HPDE6-E6E7 (cell line): Measurements from ENCODE around the gene KSR1.
"Not testable (repeated sequence)": the region's sequence is repeated elsewhere in the genome, so short reads cannot be mapped to it uniquely, and the experiment has no call there.

Source experiments
- DNase-seq: peaks from one replicate; pipeline ENCODE4 v3.0.0; 2011; ENCODE audit warnings: missing footprints; ENCODE audit errors: extremely low spot score

Gene KSR1

DNA sequence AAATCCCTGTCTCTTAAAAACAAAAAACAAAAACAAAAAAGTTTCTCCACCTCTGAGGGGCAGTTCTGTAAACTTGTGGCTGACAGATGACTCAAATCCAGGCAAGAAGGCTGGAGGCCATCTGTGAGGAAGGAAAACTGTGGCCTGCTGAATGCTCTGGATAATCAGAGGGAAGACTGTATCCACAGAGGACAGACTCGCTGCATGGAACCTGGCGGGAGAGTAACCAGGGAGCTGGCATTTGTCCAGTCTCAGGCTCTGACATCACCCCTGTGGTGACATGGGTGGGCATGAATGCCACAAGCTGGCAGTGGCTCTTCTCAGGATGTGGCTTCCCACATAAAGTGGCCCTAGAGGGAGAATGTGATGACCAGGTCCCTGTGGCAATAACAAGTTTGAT lies 2.8 kb upstream of the KSR1 start:
- DNase-seq: no peak

GRCh38 chr17:27454089-27454488 lies 2.2 kb upstream of the KSR1 start:
- no peak for DNase-seq

- no peak for DNase-seq
These were observed 873 bp upstream of the KSR1 start for GRCh38 chr17:27455236-27455913.

DNA sequence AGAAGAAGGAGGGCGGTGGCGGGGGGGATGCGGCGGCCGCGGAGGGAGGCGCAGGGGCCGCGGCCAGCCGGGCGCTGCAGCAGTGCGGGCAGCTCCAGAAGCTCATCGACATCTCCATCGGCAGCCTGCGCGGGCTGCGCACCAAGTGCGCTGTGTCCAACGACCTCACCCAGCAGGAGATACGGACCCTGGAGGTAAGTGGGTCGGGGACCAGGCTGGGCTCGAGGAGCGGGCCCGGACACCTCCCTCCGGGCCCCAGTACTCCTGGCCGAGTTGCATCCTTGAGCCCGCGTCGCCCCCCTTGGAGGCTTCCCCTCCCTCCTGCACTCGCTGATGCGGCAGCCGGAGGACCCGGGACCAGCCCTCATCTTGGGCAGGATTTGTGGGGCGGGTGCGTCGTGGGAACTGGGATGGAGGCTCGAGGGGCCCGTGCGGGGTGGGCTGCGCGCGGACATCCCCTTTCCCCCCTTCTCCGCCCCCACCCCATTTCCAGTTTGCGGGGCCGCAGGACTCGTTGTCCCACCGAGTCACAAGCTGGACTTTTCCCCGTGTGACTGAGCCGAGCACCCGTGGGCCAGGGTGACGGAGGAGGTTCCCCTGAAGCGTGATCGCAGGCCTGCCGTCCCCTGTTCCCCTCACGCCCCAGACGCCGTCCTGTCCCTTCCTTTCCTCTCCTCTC lies 572 bp downstream of the KSR1 start:
- DNase-seq: no peak

DNA sequence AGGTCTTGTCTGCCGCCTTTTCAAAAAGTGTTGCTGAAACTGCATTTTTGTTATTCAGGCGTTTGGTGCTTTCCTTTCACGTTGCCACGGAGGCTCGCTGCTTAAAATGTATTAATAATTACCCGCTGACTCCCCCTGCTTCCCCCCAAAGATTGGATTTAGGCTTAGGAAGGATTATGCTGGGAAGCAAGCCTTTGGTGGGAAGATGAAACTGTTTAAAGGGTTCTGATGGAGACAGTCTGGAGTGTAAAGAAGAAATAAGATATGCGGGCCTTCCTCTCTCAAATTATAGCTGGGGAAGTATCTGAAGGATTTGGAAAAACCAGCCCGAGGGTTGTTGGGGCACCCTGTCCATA lies 1.1 kb downstream of the KSR1 start:
- DNase-seq: no peak

GRCh38 chr17:27457731-27458523 lies 1.7 kb downstream of the KSR1 start:
- no peak for DNase-seq

- no peak for DNase-seq
These were observed 2.3 kb downstream of the KSR1 start for GRCh38 chr17:27458524-27458908.

- DNase-seq: no peak
These were observed 3.2 kb downstream of the KSR1 start for GRCh38 chr17:27459433-27459832.

DNA sequence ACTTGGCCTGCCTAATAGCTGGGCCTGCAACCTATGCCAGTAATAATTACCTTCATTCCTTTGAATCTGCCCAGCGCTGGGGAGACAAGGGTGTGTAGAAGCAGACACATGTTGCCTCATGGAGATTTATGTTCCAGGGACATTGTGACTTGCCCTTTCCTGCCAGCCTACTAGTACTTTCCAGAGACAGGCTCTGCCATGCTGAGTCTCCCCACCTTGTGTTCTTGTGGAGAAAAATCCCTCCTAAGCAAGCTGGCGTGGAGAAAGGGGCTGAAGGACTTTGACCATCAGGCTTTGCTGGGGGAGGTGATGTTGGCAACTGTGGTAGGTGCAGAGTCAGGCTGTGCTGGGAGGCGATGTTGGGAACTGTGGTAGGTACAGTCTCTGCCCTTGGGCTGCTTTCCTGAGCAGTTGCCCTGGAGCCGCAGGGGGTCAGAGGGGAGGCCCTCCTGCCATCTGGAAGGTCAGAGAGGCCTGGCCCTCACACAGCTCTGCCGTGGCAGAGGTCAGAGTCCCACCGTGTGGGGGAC lies 4.0 kb downstream of the KSR1 start:
- DNase-seq: no peak

GRCh38 chr17:27461192-27461859 lies 5.1 kb downstream of the KSR1 start:
- DNase-seq: no peak

- DNase-seq: no peak
These were observed 5.9 kb downstream of the KSR1 start for GRCh38 chr17:27462149-27462548.

DNA sequence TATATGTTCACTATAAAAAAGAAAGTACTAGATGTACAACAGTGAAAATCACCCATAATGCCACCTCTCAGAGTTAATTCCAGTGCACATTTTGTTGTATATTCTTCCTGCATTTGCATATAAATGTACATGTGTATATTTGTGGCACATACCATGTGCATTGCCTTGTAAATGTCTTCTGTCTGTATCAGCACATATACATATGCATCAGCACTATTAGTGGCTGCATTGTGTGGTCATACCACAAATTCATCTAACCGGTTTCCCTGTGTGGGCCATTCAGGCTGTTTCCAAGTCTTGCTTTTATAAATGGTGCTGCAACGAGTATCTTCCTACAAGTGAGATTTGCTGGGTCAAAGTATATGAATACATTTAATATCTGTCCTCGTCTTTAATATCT lies 6.5 kb downstream of the KSR1 start:
- DNase-seq: no peak

- DNase-seq: no peak
These were observed 7.0 kb downstream of the KSR1 start for GRCh38 chr17:27463235-27463677.

DNA sequence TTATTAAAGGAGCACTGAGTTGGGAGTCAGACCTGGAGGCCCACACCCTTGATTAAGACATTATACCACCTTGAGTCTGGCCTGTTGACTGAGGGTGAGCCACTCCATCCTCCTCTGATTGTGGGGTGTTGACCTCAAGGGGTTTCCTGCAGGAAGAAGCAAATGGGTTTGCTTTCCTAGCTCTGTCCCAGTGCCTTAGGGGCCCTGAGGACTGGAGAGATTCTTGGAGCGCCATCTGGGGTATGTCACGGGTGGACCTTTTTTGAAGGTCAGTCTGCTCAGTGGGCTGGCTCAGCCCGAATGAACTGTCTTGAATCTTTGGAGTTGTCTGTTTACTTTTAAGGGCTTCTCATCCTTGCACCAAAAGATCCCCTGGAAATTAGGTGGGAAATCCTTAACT lies 7.8 kb downstream of the KSR1 start:
- DNase-seq: not testable (repeated sequence)

GRCh38 chr17:27464431-27464830 lies 8.2 kb downstream of the KSR1 start:
- DNase-seq: no peak

DNA sequence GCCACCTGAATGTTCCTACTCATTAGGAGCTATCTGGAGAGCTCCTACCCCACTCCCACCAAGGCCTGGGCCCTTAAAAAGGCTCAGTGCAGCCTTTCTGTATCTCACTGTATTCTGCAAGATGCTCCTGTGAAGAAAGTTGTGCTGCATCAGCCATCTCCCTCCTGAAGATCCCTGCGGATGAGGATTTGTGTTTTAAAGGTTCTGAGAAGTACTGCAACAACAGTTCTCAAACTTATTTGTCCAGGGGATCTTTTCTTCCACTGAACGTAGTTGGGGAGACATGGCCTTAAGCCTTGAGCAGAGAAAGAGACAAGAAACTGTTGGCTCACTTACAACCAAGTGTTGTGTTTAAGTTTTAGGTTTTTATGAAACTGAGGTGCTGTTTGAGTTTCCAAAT lies 9.6 kb downstream of the KSR1 start:
- DNase-seq: not testable (repeated sequence)

GRCh38 chr17:27466376-27466742 lies 10.1 kb downstream of the KSR1 start:
- no peak for DNase-seq

DNA sequence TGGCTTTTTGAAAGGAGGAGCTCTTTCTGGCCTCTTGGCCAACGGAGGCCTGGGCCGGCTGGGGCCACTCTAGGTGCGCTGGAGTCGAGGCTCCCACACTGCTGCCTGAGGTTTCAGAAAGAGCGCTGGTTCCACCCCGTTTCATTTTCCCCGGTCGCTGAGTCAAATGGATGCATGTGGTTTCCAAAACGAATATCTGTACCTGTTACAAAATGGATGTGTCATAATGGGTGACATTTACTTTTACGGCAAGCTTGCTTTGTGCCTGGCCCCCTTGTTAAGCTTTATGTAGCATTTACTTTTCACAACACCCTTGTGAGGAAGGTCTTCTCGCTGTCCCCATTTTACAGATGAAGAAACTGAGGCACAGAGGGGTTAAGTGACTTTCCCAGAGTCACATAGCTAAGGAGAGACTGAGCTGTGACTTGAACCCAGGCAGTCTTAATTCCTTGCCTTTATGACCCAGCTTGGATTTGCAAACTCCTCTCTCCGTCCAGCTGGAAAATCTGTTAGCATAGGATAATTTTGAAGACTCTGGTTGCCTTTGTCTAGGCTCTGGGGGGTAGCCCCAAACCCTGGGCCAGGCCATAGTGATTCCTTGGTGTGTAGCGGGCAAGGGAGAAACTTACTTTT lies 10.6 kb downstream of the KSR1 start:
- no peak for DNase-seq

GRCh38 chr17:27469256-27469655 lies 13.0 kb downstream of the KSR1 start:
- DNase-seq: no peak

DNA sequence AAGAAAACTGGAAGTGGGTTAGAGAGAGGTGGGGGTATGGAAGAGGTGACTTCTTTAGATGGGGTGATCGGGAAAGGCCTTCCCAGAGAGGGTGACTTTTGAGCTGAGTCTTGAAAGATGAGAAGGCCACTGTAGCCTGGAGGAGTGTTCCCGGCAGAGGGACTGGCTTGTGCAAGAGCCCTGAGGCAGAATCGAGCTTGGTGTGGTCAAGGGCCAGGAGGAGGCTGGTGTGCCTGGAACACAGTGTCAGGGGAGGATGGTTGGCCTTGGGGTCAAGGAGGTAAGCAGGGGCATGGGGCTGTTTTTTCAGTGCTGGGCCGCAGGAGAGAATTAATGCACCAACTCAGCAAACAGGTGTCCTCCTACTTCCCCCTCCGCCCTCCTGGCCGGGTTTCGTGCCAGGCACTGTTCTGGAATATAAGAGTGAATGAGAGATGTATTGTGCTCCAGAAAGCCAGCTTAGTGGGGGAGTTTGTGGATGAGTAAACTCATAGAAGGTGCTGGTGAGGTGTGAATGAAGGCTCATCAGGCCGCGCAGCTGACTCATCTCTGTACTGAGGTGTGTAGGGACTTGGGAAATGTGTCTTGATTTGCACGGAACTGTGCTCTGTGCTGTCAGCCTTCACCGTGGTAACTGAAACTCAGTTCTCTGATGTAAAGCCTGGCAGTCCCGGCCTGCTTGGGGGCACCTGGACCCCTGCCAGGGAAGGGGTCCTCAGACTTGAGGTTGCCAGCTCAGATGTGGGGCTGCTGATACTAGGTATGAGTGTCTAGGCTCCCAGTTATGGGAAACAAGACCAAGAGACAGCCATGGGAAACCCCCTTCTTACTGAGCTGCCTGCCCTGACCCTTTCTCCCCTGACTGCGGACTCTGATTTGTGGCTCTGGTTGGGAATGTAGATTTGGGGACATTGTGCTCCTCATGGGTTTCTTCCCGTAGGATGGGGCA lies 15.3 kb downstream of the KSR1 start:
- DNase-seq: peak; percentile 90
